ENCODE results near the gene NDRG3.

NDRG3 gene

DNA sequence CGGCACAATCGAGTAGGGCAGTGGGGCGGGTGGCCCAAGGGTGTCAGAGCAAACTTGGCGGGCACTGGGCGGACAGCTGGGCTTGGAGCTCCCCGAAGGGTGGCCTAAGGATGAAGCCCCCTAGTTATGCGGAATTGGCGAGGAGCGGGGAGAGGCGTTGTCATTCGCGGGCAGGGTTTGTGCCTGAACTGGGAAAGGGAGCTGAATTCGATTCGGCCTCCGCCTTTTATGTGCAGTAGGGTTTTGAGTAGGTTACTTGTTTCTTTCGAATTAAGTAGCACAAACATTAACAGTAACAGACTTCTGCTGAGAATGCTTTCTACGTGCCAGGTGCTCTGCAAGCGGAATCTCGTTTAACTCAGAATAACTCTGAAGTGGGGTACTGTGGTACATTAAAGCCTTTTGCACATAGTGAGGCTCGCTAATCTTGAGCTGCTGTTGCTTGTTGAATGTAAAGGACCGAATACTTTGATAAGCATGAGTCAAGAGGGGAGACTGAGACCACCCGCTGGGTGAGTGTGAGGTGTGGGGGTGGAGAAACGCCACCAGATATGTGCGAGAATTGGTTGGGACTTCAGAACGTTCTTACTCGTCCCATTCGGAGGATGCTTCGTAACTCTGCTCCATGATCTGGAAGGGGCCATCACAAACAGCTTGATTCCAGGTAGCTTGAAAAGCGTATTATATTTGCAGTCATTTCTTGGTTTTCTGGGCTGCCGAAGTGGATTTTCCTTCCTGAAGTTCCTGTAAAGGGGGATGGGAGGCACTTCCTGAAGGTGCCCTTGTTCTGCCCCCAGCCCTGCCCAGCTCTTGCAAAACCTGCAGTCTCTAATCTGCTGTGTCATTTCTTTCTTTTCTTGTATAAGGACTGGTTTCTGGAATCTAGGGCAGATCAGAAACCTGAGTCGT, 139.5 kb downstream of the NDRG3 start:
- no peak for DNase-seq (ENCODE audit: low read depth)

DNA sequence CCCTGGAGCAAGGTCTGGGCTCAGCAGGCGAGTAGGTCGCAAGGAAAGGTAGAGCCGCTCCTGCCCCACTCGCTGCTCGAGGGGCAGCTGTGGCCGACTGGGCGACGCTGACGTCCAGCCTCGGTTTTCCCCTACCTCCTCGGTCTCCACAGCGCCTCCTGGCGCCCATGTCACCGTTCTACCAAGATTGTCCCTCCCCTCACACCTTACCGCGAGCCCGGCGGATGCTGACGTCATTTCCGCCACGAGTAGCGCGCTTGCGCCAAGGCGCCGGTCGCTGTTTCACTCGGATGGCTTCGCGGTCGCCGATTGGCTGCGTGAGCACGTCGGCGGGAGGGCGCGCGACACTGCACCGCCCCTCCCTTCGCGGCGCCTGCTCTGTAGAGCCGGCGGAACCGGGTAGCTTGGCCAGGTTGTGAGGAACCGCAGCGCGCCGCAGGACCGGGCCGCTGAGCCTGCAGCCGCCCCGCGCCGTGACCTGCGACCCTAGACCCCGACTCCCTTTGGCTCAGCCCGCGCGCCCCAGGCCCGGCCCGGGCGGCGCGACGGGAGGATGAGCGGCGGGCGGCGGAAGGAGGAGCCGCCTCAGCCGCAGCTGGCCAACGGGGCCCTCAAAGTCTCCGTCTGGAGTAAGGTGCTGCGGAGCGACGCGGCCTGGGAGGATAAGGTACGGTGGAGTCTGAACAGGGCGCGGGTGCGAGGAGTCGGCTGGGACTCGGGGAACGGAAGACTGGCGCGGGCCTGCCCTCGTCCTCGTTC, 140.3 kb downstream of the NDRG3 start, which contains the start of gene RAB5IF:
Gene RAB5IF (plus strand): TSS at position 381 of the 759 bp plus-strand sequence. CDS start 173 bp downstream, at position 554.
- DNase-seq (ENCODE audit: low read depth), result peak; percentile 95

DNA sequence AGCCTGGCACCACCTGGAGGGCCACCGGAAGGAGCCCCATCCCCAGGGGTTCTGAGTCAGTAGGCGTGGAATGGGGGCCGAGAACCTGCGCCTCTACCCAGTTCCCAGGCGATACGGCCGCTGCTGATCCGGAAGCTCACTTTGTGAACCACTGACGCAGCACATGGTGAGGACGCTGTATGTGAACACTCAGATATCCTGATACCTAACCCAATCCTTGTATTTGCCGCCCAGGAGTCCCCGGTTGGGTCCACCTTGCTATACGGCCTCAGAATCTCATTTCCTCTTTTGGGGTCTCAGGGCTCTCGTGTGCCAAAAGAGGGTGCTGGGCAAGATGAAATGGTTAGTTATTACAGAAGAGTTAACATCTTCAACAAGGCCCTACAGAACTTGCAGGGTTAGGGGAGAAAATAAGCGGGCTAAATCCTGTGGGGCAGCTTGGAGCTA, 140.9 kb downstream of the NDRG3 start:
- DNase-seq (ENCODE audit: low read depth), result no peak
